KMS-11 (cell line): Measurements from ENCODE around the gene SIRT4.

Experiments used
- H2AFZ ChIP-seq: fragments of 200-600 bp; sonication (generic); 2 replicates; pipeline ENCODE4 v1.6.1; 2016; ENCODE audit warnings: antibody characterized with exemption, mixed run types, low read depth
- H3K27ac ChIP-seq: fragments of 200-600 bp; sonication (generic); 2 replicates; pipeline ENCODE4 v1.6.1; 2016; ENCODE audit warnings: mild to moderate bottlenecking, mixed run types
- H3K27me3 ChIP-seq: fragments of 200-600 bp; sonication (generic); 2 replicates; pipeline ENCODE4 v1.6.1; 2017; ENCODE audit warnings: mild to moderate bottlenecking, low read depth, mixed run types, moderate library complexity; ENCODE audit not compliant: insufficient read depth
- H3K36me3 ChIP-seq: fragments of 200-600 bp; sonication (generic); 2 replicates; pipeline ENCODE4 v1.6.1; 2017; ENCODE audit warnings: mild to moderate bottlenecking, mixed run types; ENCODE audit not compliant: insufficient read depth
- H3K4me1 ChIP-seq: fragments of 200-600 bp; sonication (generic); 2 replicates; pipeline ENCODE4 v1.6.1; 2016; ENCODE audit warnings: mild to moderate bottlenecking, low read depth, mixed run types; ENCODE audit not compliant: poor library complexity, severe bottlenecking
- H3K4me2 ChIP-seq: fragments of 200-600 bp; sonication (generic); 2 replicates; pipeline ENCODE4 v1.7.0; 2016; ENCODE audit warnings: mild to moderate bottlenecking, mixed run types
- H3K4me3 ChIP-seq: fragments of 200-600 bp; sonication (generic); IDR thresholded peaks from 2 replicates; pipeline ENCODE4 v1.6.1; 2017; ENCODE audit warnings: low read depth, low read length, mixed read lengths; ENCODE audit not compliant: insufficient read depth
- H3K79me2 ChIP-seq: fragments of 200-600 bp; sonication (generic); 2 replicates; pipeline ENCODE4 v1.6.1; 2016; ENCODE audit warnings: low read depth, mixed run types; ENCODE audit not compliant: insufficient read depth
- H3K9ac ChIP-seq: fragments of 200-600 bp; sonication (generic); 2 replicates; pipeline ENCODE4 v1.6.1; 2016; ENCODE audit warnings: mild to moderate bottlenecking, mixed run types
- H4K20me1 ChIP-seq: fragments of 200-600 bp; sonication (generic); 2 replicates; pipeline ENCODE4 v1.6.1; 2016; ENCODE audit warnings: mild to moderate bottlenecking, mixed run types; ENCODE audit not compliant: insufficient read depth
- TF ChIP-seq, protein P1 (sequence below): fragments of 200-600 bp; sonication (generic); conservative IDR thresholded peaks from 2 replicates; pipeline ENCODE4 v1.6.1; 2017; ENCODE audit warnings: low read depth, mild to moderate bottlenecking, antibody characterized with exemption, low read length, moderate library complexity, mixed read lengths

The SIRT4 gene

DNA sequence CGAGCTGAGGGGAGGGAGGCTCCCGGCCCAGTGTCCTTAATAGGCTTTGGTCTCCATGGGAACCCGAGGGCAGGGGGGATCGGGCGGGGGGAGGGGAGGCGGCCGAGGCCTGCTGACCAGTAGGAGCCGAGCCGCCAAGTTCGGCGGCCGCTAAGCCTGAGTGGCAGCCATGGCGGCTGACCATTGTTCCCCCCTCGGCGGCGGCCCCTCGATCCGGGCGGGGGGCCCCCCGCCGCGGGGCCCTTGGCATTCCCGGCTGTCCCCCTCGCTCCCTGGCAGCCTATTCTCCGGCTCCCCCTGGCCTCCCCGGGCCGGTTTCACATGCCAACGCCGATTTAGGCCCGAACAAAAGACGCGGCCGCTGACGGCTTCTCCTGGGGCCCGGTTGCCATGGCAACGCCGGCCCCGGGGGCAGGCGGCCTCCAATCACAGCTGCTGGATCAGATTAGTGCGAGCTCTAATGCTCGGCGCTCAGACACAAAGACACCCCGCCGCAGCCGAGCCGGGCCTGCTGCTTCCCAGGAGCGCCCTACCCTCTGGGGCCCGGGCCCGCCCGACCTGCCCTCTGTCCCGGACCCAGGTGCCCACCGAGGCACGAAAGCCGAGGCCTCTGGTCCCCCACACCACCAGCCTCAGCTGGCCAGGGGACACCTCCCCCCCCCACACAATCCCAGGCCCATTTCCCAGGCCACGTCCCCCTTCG lies 59.5 kb downstream of the SIRT4 start:
- H3K27ac ChIP-seq = no peak overlapping the region
- H3K27me3 ChIP-seq = peaks cover 7% of the 10 kb centered on the region; the same call in 1 of the 2 replicates
- no peaks in the 10 kb centered on the region for H4K20me1 ChIP-seq
- H2AFZ ChIP-seq = no peak overlapping the region
- no peak overlapping the region for H3K4me2 ChIP-seq
- TF ChIP-seq, protein P1, sequence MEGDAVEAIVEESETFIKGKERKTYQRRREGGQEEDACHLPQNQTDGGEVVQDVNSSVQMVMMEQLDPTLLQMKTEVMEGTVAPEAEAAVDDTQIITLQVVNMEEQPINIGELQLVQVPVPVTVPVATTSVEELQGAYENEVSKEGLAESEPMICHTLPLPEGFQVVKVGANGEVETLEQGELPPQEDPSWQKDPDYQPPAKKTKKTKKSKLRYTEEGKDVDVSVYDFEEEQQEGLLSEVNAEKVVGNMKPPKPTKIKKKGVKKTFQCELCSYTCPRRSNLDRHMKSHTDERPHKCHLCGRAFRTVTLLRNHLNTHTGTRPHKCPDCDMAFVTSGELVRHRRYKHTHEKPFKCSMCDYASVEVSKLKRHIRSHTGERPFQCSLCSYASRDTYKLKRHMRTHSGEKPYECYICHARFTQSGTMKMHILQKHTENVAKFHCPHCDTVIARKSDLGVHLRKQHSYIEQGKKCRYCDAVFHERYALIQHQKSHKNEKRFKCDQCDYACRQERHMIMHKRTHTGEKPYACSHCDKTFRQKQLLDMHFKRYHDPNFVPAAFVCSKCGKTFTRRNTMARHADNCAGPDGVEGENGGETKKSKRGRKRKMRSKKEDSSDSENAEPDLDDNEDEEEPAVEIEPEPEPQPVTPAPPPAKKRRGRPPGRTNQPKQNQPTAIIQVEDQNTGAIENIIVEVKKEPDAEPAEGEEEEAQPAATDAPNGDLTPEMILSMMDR = no peak
- no peaks in the 10 kb centered on the region for H3K36me3 ChIP-seq
- no peak overlapping the region for H3K9ac ChIP-seq
- no peaks in the 10 kb centered on the region for H3K4me1 ChIP-seq
- no peaks in the 10 kb centered on the region for H3K79me2 ChIP-seq
- no peak overlapping the region for H3K4me3 ChIP-seq
